HG02798 (cell line): Measurements from ENCODE around the gene PI4KB.

Source experiments
- ATAC-seq: cut with Tn5 transposase; IDR thresholded peaks from one replicate; pipeline ENCODE4 v1.9.1; 2021; ENCODE audit warnings: mild to moderate bottlenecking; ENCODE audit not compliant: unreplicated experiment, poor library complexity

The PI4KB gene

GRCh38 chr1:151346769-151347522 is 19.7 kb upstream of the PI4KB start, which contains the start of gene RFX5:
RFX5 (minus strand) TSS chr1:151347252; CDS start chr1:151346320, 932 bp downstream.
- peak; percentile 96 for ATAC-seq

- ATAC-seq: no peak
These were observed 19.0 kb upstream of the PI4KB start for GRCh38 chr1:151346082-151346768.

GRCh38 chr1:151344291-151344690 is 17.1 kb upstream of the PI4KB start:
- no peak for ATAC-seq

GRCh38 chr1:151343587-151343986 is 16.4 kb upstream of the PI4KB start:
- no peak for ATAC-seq

- ATAC-seq: no peak
These were observed 15.4 kb upstream of the PI4KB start for GRCh38 chr1:151342569-151342968.

- ATAC-seq: no peak
These were observed 14.8 kb upstream of the PI4KB start for GRCh38 chr1:151342021-151342420.

- peak; percentile 71 for ATAC-seq
These were observed 13.9 kb upstream of the PI4KB start for GRCh38 chr1:151340870-151341754.

GRCh38 chr1:151336556-151336955 is 9.3 kb upstream of the PI4KB start:
- ATAC-seq: no peak

GRCh38 chr1:151334822-151335221 is 7.6 kb upstream of the PI4KB start:
- no peak for ATAC-seq

GRCh38 chr1:151327903-151328674 is 873 bp upstream of the PI4KB start:
- ATAC-seq: no peak

GRCh38 chr1:151326619-151327222 is 495 bp downstream of the PI4KB start:
- ATAC-seq: peak; percentile 49

- ATAC-seq: no peak
These were observed 1.4 kb downstream of the PI4KB start for GRCh38 chr1:151325646-151326429.

GRCh38 chr1:151325231-151325630 is 2.0 kb downstream of the PI4KB start:
- no peak for ATAC-seq

- no peak for ATAC-seq
These were observed 2.8 kb downstream of the PI4KB start for GRCh38 chr1:151324390-151324930.

GRCh38 chr1:151318975-151319374 is 8.2 kb downstream of the PI4KB start:
- ATAC-seq: no peak

GRCh38 chr1:151315565-151316235 is 11.5 kb downstream of the PI4KB start:
- ATAC-seq: no peak

- no peak for ATAC-seq
These were observed 12.9 kb downstream of the PI4KB start for GRCh38 chr1:151314137-151314875.
